HG02610 (cell line): Measurements from ENCODE around the gene C1orf226.

Experiments used
- ATAC-seq: cut with Tn5 transposase; IDR thresholded peaks from one replicate; pipeline ENCODE4 v1.9.1; 2021; ENCODE audit warnings: mild to moderate bottlenecking, moderate library complexity; ENCODE audit not compliant: unreplicated experiment

C1orf226 gene

DNA sequence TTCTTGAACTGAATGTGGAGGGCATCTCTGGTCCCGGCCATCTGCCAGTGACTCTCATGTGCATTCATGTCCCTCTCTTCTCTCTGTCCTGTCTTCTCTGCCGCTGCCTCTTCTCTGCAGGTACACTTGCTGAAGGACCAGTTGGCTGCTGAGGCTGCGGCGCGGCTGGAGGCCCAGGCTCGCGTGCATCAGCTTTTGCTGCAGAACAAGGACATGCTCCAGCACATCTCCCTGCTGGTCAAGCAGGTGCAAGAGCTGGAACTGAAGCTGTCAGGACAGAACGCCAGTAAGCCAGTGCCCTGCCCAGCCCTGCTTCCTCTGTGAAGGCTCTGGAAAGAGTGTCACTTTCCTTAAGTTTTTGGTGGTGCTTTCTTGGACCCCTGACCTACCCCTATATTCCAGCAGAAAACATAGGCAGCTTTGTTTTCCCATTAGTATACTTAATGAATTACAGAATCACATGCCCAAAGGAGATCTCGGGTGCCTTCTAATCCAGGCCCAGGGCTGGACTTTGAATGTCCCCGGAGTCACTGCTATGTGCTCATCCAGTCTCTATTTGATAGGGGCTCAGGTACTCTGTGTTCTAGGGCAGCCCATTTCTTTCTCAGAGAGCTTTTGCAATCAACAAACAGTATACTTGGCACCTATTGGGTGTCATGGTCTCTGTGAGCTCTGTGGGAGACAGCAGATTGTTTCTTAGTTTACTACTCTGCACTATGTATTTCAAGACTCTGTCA lies 16.1 kb upstream of the C1orf226 start:
- ATAC-seq = no peak

DNA sequence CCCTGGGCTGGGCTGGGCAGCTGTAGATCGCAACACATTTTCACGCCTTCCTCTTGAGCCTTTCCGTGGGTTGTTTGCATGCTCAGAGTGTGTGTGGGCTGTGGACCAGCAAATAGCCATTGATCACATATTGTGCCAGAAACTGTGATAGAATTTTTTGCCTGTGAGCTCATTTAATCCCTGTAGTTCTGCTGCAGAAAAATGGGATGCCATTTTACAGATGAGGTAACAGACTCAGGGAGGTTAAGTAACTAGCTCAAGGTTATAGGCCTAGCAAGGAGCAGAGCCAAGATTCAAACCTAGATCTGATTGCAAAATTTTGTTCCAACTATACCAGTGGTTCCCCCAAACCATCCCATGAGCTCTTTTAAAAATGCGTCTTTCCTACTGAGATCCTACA lies 15.4 kb upstream of the C1orf226 start:
- no peak for ATAC-seq

DNA sequence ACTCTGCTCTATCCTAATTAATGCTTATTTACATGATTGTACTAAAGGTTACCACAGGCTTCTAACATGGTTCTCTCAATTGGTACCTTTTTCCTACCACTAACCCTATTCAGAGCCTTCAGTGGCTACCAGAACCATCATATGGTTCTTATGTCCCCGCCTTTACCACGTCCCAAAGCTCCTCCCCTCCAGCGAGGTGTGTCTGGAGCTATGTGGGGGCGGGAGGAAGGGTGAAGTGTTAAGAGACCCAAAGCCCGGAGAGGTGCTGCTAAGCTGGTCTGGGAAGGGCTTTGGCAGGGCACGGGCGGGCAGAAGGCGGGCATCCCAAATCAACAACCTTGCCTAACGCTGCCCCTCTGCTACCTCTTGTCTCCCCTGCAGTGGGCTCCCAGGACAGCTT lies 14.9 kb upstream of the C1orf226 start:
- no peak for ATAC-seq

DNA sequence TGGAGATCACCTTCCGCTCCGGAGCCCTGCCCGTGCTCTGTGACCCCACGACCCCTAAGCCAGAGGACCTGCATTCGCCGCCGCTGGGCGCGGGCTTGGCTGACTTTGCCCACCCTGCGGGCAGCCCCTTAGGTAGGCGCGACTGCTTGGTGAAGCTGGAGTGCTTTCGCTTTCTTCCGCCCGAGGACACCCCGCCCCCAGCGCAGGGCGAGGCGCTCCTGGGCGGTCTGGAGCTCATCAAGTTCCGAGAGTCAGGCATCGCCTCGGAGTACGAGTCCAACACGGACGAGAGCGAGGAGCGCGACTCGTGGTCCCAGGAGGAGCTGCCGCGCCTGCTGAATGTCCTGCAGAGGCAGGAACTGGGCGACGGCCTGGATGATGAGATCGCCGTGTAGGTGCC lies 14.5 kb upstream of the C1orf226 start:
- ATAC-seq = no peak

DNA sequence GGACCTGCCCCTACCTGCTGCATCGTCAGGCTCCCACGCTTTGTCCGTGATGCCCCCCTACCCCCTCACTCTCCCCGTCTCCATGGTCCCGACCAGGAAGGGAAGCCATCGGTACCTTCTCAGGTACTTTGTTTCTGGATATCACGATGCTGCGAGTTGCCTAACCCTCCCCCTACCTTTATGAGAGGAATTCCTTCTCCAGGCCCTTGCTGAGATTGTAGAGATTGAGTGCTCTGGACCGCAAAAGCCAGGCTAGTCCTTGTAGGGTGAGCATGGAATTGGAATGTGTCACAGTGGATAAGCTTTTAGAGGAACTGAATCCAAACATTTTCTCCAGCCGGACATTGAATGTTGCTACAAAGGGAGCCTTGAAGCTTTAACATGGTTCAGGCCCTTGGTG lies 13.8 kb upstream of the C1orf226 start:
- no peak for ATAC-seq

DNA sequence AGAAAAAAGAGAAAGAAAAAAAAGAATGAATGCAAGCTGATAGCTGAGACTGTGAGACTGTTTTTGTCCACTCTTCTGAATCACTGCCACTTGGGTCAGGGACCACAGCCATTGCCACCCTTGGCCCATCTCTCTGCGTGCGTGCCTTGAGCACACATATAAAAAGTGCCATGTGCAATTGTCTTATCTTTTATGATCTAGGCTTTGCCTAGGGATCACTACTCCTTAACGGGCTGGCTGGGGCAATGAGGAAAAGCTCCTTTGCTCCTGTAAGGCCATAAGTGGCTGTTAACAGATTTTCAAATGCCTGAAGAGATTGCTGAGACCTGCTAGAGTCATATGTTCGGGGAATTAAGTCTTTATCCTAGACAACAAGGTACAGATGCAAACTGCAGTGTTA lies 13.1 kb upstream of the C1orf226 start:
- ATAC-seq = no peak

DNA sequence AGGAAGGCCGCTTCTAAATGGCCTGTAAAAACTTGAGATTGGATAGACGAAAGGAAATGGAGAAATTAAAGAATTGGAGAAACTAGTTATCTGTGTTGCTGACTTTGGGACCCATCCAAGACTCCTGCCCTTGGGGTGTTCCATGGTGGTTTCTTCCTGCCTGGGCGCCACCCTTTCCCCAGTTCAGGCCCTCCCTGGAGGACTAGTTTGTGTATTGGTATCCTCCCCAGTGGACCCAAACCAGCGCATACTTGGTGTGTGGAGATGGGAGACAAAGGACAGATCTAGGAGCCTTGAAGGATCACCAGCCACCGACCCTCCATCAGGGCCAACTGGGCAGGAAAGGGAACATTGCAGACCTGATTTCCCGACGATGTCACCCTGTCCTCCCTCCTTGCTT lies 12.0 kb upstream of the C1orf226 start:
- ATAC-seq = no peak

DNA sequence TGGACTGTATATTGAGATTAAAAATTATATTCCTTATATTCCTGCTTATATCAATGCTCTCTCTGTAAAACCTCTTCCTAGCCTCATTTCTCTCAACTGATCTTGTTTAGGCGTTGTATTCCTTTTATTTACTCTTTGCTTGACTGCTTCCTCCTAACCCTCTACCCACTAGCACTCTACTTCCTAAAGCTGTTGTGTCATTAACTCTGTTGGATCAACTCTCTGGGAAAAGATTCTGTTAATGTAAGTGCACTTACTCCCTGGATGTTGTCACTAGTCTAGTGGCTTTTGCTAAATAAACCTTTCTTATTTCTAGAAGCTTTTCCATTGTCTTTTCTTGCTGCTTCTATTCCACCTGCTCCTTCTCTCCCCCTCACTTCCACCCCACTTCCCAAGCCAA lies 11.4 kb upstream of the C1orf226 start:
- no peak for ATAC-seq

DNA sequence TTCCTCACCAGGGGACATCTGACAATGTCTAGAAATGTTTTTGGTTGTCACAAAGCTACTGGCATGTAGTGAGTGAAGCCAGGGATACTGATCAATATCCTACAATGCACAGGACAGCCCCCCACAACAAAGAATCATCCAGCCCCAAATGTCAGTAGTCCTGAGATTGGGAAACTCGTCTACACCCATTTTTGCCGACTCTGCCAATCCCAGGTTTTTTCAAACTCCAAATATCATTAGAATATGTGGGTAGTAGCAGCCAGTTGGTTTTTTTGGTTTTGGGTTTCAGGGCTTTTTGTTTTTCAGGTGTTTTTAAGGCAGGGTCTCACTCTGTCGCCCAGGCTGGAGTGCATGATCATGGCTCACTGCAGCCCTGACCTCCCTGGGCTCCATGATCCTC lies 10.8 kb upstream of the C1orf226 start:
- no peak for ATAC-seq

DNA sequence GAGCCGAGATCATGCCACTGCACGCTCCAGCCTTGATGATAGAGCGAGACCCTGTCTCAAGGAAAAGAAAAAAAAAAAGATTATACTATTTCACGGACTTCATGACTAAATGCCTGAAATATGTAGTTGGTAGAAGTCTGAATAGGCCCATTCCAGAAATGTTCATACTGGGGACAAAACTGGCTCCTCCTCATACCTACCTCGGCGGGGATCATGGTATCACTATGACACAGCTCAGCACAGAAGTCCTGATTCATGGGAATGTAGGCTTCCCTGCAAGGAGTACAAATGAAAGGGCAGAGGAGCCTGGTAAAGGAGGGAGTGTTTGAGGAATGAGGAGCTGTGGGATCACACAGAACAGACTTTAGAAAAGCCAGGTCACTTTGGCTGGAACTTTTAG lies 9.9 kb upstream of the C1orf226 start:
- no peak for ATAC-seq

DNA sequence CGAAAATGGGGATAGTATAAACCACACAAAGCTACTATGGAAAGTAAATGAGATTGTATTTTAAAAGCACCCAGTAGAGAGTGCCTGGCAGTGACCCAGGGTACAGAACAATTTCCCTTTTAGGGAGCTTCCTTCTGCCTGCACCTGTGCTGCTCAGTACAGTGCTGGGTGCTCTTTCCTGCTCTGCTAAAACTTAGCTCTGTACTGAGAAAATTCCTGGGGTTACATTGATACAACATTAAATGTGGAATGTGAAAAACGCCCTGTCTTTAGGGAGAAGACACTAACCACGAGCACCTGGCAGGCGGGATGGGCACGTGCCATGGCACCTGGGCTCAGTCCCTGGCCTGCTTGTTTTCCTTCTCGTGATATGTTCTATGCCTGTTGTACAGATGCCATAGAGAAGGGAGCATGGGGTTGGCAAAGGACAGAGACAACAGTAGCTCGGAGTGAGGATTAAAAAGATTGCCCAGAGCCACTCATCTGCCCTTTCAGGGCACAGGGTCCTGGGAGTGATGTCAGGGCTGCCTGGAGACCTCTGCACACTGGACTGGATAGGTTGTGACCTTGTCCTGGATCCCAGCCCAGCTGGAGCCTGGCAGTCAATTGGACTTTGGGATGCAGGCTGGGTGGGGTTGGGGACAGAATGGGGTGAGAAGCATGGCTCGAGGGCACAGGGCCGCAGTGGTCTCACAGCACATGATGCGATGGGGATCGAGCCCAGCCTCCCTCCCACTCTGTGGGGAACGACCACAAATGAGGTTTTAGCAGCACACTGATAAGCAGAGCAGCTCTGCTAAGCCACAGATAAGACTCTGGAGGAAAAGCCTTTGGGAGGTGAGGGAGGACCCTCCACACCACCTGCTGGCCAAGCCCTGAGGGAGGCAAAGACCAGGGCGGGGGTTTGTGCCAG lies 9.1 kb upstream of the C1orf226 start:
- no peak for ATAC-seq

DNA sequence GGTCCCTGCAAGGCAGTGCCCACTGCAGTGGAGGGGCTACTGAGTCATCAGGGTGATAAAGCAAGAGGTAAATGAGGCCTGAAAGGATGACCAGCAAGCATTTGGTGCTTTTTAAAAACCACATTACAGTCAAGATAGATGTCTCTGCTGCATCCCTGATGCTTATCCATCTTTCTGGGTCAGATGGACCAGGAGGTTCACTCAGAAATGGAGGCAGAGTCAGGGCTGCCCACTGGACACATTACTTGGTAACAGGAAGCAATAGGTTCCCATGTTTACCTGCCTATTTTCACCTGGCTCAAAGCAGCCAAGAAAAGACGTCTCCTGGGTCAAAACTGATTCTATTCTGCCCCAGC lies 8.5 kb upstream of the C1orf226 start:
- ATAC-seq = no peak

DNA sequence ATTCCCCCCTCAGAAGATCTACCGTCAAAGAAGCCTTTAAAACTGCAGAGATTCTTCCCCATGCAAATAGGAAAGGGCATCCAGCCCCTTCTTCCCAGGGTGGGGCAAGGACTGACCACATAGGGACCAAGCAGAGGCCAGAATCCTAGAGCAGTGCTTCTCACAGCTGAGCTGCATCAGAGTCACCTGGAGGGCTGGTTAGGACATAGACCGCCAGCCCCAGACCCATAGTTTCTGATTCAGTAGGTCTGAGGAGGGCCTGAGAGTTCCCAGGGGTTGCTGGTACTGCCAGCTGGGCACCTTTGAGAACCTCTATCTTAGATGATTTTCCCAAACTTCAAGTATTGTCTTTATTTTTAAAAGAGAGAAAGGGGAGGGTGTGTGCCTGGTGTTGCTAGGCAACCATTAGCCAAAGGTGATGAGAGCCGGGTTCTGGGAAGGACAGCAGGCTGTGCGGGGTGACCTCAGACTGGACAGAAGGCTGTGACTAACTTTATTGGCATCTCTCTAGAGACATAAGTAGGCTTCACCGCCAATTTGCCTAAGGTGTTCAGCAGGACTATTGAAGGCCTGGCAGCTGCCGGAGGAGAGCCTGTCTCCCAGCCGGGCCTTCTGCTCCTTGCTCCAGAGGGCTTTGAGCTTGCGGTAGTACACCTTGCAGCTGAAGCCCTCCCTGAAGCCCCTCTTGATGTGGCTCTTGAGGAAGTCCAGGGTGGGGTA lies 7.8 kb upstream of the C1orf226 start:
- ATAC-seq = no peak

DNA sequence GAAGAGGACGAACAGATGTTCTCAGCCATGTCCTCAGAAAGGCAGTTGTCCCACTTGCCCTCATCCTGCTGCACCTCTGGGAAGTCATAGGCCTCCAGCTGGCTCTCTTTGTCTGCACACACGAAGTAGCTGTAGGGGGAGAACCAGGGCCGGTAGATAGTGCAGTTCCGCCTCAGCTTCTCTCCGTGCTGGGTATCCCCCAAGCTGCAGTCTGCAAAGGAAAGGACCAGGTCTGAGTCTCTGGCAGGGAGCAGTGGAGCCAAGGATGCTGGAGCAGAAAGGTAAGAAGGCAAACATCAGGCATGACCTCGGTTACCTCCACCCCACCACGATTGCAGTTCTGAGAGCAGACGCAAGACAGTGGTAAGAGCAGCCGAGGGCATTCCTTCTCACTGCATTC lies 7.1 kb upstream of the C1orf226 start:
- ATAC-seq = no peak

DNA sequence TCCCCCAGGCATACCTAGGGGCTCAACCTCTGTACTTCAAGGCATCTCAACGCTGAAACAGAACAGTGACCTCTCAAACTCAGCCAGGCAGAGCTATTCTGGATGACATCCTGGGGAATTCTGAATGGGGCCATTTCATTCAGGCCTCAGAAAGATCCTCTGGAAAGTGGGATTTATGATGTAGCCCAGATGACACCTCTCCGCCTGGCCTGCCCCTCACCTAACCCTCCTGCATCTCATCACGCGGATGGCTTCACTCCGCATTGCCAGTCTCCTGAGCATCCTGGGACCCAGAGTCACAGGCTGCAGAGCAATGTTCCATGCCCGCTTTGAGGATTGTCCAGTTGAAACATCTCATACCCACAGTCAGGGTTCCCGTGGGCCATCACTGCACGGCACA lies 6.1 kb upstream of the C1orf226 start:
- no peak for ATAC-seq

DNA sequence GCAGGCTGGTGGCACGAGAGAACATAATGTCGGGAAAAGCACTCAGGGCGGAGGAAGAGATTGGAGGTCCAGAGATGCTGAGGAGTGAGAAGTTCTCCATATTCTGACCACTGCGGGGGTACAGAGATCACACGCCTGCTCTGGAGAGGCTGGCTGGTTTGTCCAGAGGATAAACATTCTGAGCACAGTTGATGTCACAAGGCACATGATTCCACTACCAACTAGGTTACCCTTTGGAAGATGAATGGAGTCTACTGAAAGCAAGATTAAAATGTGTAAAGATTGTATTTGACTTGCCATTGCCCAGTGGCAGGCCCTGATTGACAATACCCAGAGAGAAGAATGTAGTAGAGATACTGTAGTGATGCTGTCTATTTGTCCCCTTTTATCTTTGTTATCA lies 4.8 kb upstream of the C1orf226 start, which contains the start of gene SPATA46:
SPATA46 (minus strand) TSS at position 164 of the 400 bp plus-strand sequence; CDS start at position 100, 64 bp downstream.
- no peak for ATAC-seq

DNA sequence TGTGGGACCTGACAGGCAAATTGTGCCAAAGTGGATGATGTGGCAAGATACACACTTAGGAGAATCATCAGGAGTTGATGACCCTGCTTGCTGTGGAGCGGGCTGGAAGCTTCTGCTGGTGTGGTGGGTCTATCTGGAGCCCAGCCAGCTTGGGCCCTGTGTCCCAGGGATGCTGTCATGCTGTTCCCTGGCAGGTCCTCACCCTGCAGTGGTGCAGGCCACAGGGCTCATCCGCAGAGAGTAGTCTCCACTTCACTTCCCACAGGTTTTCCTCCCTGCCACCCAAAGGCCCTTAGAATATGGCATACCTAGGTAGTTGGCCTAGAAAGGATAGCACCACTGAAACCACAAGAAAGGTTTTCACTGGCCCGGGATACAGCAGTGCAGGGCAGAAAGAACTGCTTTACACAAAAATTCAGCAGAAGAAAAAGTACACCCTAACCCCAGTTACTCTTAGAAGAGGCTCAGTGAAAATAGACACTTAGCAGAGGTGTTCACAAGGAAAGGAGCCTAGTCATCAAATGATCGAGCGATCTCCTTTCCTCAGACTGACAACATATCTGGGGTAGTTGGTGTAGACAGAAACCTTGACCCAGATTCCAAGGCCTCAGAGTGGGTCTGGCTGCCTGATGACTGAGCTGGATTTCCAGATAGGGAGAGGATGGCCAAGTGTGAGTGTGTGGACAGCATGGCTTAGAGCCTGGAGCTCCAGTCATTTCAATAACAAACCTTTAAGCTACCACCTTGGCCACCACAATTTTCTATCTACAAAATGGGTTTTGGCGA lies 1.3 kb upstream of the C1orf226 start:
- no peak for ATAC-seq

DNA sequence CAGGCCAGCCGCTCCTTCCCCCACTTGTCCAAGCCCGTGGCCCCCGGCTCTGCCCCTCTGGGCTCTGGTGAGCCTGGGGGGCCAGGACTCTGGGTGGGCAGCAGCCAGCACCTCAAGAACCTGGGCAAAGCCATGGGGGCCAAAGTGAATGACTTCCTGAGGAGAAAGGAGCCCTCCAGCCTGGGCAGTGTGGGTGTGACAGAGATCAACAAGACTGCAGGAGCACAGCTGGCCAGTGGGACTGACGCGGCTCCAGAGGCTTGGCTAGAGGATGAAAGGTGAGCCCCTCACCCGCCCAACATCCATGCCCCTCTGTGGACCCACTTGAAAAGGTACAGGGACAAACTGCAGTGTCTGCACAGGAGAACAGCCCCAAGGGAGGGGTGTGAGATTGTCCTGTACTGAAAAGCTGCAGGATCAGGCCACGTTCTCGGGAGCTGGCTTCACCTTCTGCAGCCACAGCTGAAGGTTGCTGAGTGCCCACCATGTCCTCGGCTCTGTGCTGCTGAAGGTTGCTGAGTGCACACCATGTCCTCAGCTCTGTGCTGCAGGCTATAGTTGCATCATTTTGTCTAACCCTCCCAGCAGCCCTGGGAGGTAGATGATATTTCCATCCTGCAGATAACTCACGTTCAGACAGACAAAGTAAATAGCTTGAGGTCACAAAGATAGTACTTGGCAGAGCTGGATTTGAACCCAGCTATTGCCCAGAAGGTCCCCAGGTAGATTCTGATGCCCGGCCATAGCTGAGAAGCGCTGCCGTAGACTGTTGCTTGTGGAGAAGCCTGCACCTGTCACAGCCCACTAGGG lies 618 bp downstream of the C1orf226 start:
- ATAC-seq = no peak

DNA sequence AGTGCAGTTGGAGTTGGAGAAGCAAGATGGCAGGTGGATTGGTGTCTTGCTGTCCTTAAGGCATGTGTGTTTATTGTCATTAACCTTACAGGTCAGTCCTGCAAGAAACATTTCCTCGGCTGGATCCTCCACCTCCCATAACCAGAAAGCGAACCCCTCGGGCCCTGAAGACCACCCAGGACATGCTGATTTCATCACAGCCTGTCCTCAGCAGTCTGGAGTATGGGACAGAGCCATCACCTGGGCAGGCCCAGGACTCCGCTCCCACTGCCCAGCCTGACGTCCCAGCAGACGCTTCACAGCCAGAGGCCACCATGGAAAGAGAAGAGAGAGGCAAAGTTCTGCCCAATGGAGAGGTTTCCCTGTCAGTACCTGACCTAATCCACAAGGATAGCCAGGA lies 1.6 kb downstream of the C1orf226 start:
- ATAC-seq = no peak

DNA sequence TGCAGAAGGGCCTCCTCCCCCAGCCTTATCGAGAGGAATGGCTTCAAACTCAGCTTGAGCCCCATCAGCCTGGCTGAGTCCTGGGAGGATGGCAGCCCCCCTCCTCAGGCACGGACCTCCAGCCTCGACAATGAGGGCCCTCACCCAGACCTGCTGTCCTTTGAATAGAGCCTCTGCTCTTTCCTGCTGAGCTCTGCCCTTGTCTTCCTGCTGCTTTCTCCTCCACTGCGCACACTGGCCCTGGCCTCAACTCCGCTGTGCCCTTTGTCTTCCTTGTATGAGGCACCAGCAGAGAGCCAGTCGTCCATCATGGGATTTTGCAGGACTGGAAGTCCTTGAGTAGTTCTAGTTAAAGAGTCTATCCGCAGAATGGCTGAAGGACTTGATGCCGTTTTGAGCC lies 2.0 kb downstream of the C1orf226 start:
- ATAC-seq = no peak
